ACHN (cell line): ENCODE results near the gene SETD1B.

ENCODE experiments used
- DNase-seq: peaks from one replicate; pipeline ENCODE4 v3.0.0-alpha.2; 2015
- in situ Hi-C: cut with HindIII; loops from 2 replicates; pipeline ENCODE4 v1.10.0; 2017; ENCODE audit warnings: low sequenced_read_pairs, low pct_ligation_motif_present, low pct_unique_long_range_greater_than_20kb

SETD1B gene

GRCh38 chr12:121816925-121817647, 13.3 kb downstream of the SETD1B start:
- DNase-seq: no peak
- in situ Hi-C loops: no loop called here

GRCh38 chr12:121817648-121818043, 13.8 kb downstream of the SETD1B start:
- in situ Hi-C loops: no loop called here
- DNase-seq: no peak

- no peak for DNase-seq
- in situ Hi-C loops: no loop called here
Measured at GRCh38 chr12:121819212-121819949, 15.6 kb downstream of the SETD1B start.

GRCh38 chr12:121820056-121820455, 16.2 kb downstream of the SETD1B start:
- DNase-seq: no peak
- in situ Hi-C loops: no loop called here

- DNase-seq: no peak
- in situ Hi-C loops: no loop called here
Measured at GRCh38 chr12:121822393-121823100, 18.7 kb downstream of the SETD1B start.

GRCh38 chr12:121823101-121823726, 19.4 kb downstream of the SETD1B start:
- in situ Hi-C loops: no loop called here
- DNase-seq: no peak

- in situ Hi-C loops: no loop called here
Measured at GRCh38 chr12:121823727-121824115, 19.9 kb downstream of the SETD1B start.

GRCh38 chr12:121825041-121825523, 21.3 kb downstream of the SETD1B start:
- DNase-seq: no peak
- in situ Hi-C loops: no loop called here

More at GRCh38 chr12:121823727-121824115, 19.9 kb downstream of the SETD1B start:
- no peak for DNase-seq

- DNase-seq: no peak
- in situ Hi-C loops: no loop called here
Measured at GRCh38 chr12:121826318-121827150, 22.7 kb downstream of the SETD1B start.

- in situ Hi-C loops: no loop called here
- DNase-seq: no peak
Measured at GRCh38 chr12:121827351-121828099, 23.7 kb downstream of the SETD1B start.

- in situ Hi-C loops: no loop called here
- DNase-seq: no peak
Measured at GRCh38 chr12:121828306-121828705, 24.5 kb downstream of the SETD1B start.

- no peak for DNase-seq
- in situ Hi-C loops: no loop called here
Measured at GRCh38 chr12:121828826-121829225, 25.0 kb downstream of the SETD1B start.

GRCh38 chr12:121829250-121829918, 25.6 kb downstream of the SETD1B start:
- no peak for DNase-seq
- in situ Hi-C loops: no loop called here

- in situ Hi-C loops: no loop called here
- no peak for DNase-seq
Measured at GRCh38 chr12:121830134-121830533, 26.3 kb downstream of the SETD1B start.

- DNase-seq: no peak
- in situ Hi-C loops: no loop called here
Measured at GRCh38 chr12:121830588-121831265, 26.9 kb downstream of the SETD1B start.

GRCh38 chr12:121831571-121832245, 27.9 kb downstream of the SETD1B start:
- in situ Hi-C loops: no loop called here
- DNase-seq: no peak
